Cortex of kidney (tissue), 1 donor: ENCODE results near the gene FUT6.
"Not testable (repeated sequence)": the region's sequence is repeated elsewhere in the genome, so short reads cannot be mapped to it uniquely, and the experiment has no call there.

ENCODE experiments used
- DNase-seq: peaks from one replicate; lab custom pipeline; 2025; lab: John Stamatoyannopoulos, UW

FUT6 gene, protein sequence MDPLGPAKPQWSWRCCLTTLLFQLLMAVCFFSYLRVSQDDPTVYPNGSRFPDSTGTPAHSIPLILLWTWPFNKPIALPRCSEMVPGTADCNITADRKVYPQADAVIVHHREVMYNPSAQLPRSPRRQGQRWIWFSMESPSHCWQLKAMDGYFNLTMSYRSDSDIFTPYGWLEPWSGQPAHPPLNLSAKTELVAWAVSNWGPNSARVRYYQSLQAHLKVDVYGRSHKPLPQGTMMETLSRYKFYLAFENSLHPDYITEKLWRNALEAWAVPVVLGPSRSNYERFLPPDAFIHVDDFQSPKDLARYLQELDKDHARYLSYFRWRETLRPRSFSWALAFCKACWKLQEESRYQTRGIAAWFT

GRCh38 chr19:5839065-5840017, at the start of gene FUT6:
Gene FUT6, minus strand, starts transcription at chr19:5839702. Its CDS starts 7,135 bp downstream, at chr19:5832567.
- DNase-seq, result no peak

DNA sequence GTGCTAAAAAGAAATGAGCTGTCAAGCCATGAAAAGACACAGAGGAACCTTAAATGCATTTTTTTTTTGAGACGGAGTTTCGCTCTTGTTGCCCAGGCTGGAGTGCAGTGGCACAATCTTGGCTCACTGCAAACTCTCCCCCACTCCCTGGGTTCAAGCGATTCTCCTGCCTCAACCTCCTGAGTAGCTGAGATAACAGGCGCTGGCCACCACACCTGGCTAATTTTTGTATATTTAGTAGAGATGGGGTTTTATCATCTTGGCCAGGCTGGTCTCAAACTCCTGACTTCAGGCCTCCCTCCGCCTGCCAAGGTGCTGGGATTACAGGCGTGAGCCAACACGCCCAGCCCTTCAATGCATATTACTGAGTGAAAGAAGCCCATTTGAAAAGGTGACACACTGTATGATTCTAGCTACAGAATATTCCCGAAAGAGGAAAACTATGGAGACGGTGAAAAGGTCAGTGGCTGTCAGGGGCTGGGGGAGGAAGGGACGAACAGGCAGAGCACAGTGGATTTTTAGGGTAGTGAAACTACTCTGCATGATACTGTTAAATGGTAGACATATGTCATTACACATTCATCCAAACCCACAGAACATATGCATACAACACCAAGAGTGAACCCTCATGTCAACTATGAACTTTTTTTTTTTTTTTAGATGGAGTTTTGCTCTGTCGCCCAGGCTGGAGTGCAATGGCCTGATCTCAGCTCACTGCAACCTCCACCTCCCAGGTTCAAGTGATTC, 44.7 kb upstream of the FUT6 start:
- DNase-seq, result not testable (repeated sequence)

- not testable (repeated sequence) for DNase-seq
These were observed 43.8 kb upstream of the FUT6 start for GRCh38 chr19:5883157-5883873.

GRCh38 chr19:5882421-5882968, 43.0 kb upstream of the FUT6 start:
- no peak for DNase-seq

DNA sequence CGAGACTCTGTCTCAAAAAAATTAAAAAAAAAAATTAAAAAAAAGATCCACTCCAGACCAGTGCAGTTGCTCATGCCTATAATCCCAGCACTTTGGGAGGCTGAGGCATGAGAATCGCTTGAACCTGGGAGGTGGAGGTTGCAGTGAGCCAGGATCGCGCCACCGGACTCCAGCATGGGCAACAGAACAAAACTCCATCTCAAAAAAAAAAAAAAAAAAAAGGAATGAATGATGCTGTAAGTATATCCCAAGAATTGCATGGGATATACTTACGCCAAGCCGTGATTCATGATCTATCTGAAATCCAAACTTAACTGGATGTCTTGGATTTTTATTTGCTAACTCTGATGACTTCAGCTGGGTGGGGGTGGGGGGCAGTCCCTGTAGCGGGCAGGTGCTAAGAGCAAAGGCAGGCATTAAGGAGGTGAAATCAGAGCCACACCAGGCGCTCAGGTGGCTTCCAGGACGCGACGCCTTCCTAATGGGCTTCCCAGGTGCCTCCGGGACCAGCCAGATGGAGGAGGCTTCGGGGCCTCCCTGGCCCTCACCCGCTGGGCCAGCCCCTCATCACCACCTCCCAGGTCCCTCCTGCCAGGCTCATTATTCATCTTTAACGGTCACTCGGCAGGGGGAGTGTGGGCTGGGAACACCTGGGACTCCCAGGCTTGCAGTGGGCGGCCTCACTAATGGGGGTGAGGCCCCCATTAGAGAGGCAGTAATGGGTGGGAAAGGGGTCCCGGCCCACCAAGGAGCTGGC, 42.2 kb upstream of the FUT6 start:
- no peak for DNase-seq

DNA sequence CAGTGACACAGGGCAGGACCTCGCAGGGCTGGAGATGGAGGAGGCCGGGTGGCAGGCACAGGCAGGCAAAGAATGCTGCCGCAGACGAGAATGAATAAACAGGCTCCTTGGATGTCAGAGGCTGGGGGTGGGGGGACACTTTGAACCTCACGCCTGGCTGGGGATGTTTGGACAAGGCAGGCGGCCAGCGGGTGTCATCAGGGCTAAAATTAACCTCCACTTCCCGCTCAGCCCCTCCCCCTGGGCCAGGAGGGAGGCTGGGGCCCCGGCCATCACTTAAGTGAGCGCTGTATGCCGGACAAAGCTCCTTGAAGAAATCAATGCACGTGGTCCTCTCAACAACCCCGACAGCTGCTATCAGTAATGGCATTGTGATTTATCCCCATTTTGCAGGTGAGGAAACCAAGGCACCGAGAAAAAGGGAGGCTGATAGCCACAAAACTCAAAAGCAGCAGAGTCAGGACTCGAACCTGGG, 41.1 kb upstream of the FUT6 start:
- DNase-seq, result no peak

GRCh38 chr19:5880196-5880595, 40.7 kb upstream of the FUT6 start:
- DNase-seq, result no peak

GRCh38 chr19:5877882-5878281, 38.4 kb upstream of the FUT6 start:
- no peak for DNase-seq

GRCh38 chr19:5877427-5877826, 37.9 kb upstream of the FUT6 start:
- no peak for DNase-seq

DNA sequence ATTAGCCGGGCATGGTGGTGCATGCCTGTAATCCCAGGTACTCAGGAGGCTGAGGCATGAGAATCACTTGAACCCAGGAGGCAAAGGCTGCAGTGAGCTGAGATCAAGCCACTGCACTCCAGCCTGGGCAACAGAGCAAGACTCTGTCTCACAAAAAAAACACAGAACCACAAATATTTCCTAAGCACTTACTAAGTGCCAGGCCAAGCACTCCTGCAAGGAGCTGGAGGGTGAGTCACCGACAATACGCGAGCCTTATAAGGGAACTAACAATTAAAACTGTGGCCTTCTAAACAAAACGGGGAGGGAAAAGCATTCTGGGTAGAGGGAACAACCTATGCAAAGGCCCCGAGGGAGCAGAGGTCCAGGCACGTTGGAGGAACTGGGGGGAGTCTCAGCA, 35.0 kb upstream of the FUT6 start:
- DNase-seq, result not testable (repeated sequence)

- no peak for DNase-seq
These were observed 34.2 kb upstream of the FUT6 start for GRCh38 chr19:5873617-5874199.

GRCh38 chr19:5870986-5871394, 31.5 kb upstream of the FUT6 start:
- DNase-seq, result no peak

GRCh38 chr19:5867201-5868136, 28.0 kb upstream of the FUT6 start:
- no peak for DNase-seq

GRCh38 chr19:5865772-5866171, 26.3 kb upstream of the FUT6 start:
- no peak for DNase-seq

GRCh38 chr19:5864725-5865486, 25.4 kb upstream of the FUT6 start:
- DNase-seq, result no peak

DNA sequence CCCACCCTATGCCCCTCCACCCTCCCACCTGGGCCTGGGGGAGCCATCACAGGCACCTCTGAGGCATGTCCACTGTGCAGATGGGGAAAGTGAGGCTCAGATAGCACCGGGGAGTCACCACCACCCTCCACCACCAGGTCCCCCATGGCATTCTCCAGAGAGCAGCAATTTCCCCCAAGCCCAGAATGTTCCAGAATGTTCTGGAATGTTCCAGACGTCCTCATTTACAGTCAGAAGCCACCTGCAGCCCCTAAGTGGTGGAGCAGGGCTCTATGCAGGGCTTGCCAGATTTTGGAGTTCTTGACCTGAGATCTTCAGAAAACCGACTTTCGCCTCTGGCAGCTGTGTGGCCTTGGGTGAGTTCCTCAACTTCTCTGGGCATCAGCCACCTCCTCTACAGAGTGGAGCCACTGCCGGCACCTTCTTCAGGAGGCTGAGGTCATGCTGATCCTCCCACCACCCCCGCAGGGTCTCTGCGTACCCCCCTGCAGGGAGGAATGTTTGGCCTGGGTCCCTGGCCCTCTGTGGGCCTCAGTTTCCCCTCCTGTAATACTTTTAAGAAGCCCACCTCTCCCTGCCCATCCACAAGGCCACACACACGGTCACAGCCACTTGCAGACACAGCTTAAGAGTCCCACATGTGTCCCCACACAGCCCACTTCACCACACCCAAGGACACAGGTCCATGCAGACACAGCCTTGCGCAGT, 24.7 kb upstream of the FUT6 start:
- DNase-seq, result no peak

GRCh38 chr19:5863030-5863665, 23.6 kb upstream of the FUT6 start:
- no peak for DNase-seq
